GM18507 (cell line): ENCODE data around the gene ADAMTS19.
A peak's percentile ranks its signal among the peaks of the same experiment; 100 is the strongest.

Experiments
- DNase-seq: peaks from one replicate; pipeline ENCODE4 v3.0.0; 2011; ENCODE audit warnings: low read depth; ENCODE audit not compliant: insufficient read length; ENCODE audit errors: extremely low spot score
- FAIRE-seq: peaks from 2 replicates; lab custom pipeline; 2011; peaks lifted over from hg19 to GRCh38; lab: Jason Lieb, UNC

Gene ADAMTS19

DNA sequence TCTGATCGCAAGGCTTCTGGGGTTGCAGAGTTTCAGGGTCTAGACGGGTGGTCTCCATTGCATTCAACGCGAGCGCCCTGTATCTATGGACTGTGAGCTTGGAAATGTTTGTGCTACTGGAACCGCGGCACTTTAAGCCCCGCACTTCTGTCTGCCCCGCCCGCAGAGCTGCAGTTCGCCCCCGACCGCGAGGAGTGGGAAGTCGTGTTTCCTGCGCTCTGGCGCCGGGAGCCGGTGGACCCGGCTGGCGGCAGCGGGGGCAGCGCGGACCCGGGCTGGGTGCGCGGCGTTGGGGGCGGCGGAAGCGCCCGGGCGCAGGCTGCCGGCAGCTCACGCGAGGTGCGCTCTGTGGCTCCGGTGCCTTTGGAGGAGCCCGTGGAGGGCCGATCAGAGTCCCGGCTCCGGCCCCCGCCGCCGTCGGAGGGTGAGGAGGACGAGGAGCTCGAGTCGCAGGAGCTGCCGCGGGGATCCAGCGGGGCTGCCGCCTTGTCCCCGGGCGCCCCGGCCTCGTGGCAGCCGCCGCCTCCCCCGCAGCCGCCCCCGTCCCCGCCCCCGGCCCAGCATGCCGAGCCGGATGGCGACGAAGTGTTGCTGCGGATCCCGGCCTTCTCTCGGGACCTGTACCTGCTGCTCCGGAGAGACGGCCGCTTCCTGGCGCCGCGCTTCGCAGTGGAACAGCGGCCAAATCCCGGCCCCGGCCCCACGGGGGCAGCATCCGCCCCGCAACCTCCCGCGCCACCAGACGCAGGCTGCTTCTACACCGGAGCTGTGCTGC lies 1.0 kb downstream of the ADAMTS19 start:
- DNase-seq (no peak), FAIRE-seq (no peak)

DNA sequence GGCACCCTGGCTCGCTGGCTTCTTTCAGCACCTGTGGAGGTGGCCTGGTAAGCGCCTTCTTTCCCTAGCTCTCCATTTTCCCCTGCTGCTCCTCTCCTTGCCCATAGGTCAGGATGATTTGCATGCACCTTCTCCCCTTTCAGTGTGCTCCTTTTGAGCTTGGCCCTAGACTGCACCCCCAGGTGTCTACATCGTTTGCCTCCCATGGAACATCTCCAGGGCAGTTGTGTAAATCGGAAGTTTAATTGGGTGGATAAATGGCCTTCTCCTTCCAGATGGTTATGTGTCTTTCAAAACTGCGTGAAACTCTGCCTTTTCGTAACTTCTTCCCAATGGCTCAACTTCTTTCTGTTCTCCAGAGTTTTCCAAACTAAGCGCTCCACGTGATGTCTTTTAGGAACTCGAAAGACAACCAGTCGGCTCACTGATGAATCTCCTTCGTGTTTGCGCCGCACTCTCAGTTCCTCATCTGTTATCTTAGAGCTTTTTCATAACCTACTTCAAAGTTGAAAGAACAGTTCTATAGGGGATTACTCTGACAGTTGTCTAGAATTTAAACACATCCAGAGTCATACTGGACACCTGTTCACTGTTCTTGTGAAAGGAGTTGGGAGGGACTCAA lies 1.7 kb downstream of the ADAMTS19 start:
- peak; percentile 18 for FAIRE-seq
- no peak for DNase-seq

DNA sequence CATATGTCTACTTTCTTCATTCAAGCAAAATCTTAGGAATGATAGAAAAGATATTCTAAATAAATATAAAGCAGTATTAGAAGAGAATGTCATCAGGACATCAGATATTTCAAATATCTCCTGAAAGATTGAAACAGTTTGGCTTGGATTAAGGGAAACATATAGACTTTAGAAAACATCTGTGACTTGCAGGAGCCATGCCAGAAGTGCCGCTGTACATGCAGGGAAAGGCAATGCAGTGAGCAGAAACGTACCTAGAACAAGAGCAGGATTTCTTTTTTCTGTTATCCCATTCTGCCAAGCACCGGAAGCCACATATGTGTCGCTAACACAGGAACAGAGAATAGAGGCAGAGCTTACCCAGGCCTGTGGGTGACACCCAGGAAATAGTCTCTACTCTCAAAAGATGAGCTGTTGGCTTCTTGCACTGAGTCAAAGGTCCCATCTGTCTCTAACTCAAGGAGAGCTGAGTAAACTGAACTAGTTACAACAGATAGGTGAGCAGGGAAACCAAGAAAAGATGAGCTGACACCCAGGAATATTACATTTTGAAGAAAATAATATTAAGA lies 5.8 kb downstream of the ADAMTS19 start:
- DNase-seq (no peak), FAIRE-seq (no peak)

DNA sequence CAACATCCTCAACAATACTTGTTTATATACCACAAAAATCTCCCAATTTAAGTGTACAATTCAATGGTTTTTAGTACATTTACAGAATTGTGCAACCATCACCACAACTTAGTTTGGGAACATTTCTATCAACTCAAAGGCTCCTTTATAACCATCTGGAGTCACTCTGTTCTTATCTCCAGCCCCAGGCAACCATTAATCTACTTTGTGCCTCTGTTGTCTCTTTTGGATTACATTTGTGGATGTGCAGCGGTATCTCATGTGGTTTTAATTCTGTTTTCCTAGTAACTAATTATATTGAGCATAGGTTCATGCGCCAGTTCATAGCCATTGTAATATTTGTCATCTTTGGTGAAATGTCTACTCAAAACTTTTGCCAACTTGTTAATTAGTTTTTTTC lies 14.4 kb downstream of the ADAMTS19 start:
- no peak for FAIRE-seq
- no peak for DNase-seq

DNA sequence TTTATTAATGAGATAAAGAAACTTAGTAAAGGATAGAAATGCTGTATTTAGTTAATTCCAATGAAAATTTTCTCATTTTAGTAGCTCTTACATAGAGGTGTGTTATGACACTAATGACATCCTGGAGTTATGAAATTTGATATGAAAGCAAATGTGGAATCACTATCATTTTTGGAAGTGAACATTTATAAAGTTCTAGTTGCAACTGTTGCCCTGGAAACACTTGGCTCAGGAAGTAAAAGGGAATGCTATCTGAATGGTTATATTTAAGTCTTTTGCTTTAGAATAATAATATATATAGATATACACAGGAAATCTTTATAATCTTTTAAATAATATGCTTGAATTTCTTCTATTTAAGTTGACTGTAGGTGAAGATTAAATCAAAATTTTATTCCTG lies 16.7 kb downstream of the ADAMTS19 start:
- FAIRE-seq (no peak), DNase-seq (no peak)

DNA sequence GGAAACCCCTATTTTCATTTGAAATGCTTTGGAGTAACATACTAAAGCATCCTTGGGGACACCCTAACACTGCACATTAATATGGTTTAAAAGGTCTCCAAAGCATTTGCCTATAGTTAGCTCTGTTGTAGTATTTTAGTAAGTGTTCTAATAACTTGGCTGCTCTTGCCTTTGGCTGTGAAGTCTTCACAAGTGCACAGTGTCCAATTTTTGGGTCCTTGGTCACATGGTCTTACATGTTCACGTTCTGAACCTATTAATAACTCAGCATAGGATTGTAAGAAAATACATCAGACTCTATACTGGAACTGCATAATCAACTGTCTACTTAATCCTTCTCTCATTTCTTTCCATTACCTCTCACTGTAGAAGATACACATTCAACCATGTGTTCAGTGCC lies 17.4 kb downstream of the ADAMTS19 start:
- FAIRE-seq (no peak), DNase-seq (no peak)

DNA sequence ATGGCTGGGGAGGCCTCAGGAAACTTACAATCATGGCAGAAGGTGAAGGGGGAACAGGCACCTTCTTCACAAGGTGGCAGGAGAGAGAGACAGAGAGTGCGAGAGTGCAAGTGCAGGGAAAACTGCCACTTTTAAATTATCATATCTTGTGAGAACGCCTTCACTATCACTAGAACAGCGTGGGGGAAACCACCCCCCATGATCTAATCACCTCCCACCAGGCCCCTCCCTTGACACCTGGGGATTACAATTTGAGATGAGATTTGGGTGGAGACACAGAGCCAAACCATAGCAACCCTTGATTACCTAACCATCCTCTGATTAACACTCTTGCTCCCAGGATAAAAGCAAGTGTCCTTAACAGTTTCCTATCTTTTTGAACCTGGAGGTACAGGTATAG lies 21.1 kb downstream of the ADAMTS19 start:
- FAIRE-seq (no peak), DNase-seq (no peak)

DNA sequence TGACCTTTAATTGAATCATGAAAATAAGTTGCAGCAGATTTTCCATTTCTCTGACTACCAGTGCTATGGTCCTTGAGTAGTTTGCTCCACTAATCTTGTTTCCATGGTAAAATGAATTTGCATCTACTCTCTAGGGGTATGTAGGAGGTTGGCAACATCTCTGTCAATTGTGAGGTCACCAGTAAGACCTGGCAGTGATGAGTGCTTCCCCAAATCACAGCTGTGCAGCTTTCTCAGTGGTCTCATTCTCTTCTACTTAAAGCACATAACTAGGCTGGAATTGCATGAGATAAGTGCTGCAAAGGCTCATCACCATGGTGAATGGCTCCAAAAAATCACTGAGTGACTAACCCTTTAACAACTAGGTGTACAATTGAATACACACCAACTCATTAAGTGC lies 36.3 kb downstream of the ADAMTS19 start:
- no peak for DNase-seq

DNA sequence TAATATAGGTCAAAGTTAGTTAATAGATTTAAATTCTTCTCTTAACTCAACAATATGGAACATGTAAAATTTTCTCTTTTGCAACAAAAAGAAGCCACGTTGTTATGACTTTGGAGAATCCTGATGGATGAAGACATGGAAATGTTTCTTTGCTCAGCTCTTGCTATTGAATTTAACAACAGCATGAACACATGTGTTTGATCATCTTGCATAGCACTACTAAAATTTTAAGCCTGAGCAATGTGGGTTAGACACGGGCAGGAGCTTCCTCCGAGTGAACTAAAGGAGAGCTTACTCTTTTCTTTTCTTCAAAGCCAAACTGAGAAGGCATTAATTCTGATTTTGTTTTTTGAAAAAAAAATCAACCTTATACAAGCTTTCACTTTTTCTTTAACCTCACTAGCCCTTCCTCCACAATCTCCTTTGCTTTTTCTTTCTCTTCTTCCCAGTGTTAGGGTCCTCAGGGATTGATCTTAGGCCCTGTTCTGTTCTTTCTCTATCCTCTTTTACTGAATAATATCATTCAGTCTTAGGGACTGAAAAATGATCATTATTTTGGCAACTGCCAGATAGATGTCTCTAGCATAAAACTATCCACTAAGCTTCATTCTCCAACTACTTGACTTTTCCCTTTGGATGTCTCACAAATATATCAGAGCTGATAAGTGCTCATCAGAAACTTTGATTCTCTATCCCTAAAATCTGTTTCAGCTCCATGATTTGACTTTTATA lies 36.9 kb downstream of the ADAMTS19 start:
- DNase-seq (no peak), FAIRE-seq (no peak)

More for the DNA sequence above, 36.3 kb downstream of the ADAMTS19 start:
- FAIRE-seq, result no peak

DNA sequence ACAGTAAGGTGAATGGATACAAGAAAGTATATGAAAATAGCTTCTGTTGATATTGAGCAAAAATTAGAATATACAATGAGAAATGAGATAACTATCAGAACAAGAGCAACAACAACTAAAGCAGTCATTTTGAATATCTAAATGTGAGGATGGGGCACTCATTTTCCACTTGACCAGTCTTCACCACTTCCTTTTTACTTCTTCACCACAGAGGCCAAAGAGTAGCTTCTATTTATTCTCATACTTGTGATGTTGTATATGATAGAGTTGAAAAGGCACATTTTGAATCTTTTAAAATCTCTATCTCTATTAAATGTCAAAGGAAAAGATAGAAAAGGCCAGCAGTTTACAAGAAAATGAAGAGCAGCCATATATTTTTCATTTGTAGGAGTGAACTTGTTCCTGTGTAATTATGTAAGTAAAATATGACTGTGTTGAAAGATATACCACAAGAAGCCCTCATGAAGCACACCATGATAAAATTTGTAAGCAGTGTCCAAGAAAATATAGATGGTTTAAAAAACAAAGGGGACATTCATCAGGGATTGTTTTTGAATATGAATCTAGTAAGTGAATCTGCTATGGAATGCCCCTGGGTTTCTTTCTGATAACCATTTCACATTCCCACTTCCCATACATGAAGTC lies 39.2 kb downstream of the ADAMTS19 start:
- no peak for FAIRE-seq
- no peak for DNase-seq

DNA sequence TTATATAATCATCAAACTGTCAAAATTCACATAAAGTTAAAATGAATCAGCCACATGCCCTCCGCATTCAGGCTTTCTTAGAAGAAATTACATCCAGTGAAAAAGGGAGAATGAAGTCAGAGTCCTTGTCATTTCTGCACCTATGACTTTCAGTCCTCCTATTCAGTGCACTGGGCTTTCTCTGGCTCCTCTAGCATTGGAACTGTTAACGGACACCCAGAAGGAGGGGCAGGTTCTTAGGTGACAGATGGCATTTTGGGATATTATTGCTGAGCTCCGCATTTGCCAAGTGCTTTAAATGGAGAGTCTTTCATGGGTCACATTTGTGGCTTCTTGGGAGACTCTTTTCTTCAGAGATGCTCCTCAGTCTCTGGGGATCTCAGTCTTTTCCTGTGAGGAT lies 40.0 kb downstream of the ADAMTS19 start:
- no peak for FAIRE-seq

DNA sequence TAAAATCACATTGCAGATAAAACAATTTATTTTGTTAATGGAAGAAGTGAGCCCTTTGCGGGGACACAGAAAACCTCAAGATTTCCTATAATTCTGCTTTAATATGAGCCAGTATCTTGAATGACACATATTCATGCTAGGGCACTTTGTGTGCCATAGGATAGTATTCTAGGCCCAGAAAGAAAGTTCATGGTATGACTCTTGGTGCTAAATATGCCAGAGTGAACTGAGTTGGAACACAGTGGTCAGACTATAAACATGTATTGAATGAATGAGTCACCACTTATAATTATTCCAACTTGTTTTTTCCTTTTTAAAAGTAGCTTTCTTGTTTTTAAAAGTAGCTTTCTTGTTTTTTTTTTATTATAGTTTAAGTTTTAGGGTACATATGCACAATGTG lies 46.0 kb downstream of the ADAMTS19 start:
- FAIRE-seq (no peak), DNase-seq (no peak)

More for the DNA sequence above, 40.0 kb downstream of the ADAMTS19 start:
- DNase-seq, result no peak

DNA sequence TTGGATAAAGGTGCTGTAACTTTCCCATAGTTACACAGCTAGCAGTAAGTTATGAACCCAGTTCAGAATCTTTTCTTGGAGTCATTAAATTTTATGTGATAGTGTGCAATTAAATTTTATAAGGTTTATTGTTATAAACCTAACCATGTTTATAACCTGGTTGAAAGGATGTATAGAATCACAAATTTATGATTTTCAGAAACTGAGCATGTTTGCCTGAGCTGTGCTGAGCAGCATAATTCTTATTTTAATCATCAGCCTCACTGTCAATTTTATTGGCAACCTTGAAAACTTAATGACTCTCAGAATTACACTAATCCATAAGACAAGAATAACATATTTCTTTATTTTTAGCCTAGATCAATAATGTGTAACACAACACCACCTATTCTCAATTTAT lies 46.9 kb downstream of the ADAMTS19 start:
- DNase-seq, result no peak
- no peak for FAIRE-seq

DNA sequence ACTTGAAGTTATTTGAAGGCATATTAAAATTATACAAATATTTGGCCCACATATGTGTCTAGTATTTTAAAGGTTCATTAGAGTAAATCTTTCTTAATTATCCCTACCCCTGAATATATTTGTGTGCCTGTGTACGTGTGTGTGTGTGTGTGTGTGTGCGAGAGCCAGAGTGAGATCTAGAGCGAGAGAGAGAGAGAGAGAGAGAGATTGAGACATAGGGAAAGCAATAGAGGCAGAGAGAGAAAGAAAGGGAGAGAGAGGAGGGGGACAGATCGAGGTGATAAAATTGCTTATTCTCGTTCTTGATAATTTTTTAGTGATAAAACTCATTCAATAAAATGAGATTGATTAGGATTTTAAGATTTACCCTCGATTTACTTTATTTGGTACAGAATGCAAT lies 47.4 kb downstream of the ADAMTS19 start:
- FAIRE-seq (no peak), DNase-seq (no peak)

DNA sequence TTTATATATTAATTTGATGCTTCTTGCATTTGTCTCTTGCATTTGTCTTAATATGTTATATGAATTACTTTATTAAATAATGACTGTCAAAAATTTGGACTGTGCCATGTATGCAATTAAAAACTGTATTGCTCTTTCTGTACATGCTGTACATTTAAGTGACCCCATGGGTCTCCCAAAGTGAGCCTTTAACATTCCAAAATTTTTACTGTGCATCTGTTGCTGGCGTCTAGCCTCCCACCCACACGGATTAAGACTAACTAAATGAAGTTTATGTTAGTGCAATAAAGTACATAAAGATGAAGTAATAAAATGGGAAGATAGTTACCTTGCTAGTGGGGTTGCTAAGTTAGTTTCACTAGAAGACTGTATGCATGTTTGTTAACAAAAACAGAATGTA lies 48.5 kb downstream of the ADAMTS19 start:
- FAIRE-seq, result no peak
- no peak for DNase-seq

DNA sequence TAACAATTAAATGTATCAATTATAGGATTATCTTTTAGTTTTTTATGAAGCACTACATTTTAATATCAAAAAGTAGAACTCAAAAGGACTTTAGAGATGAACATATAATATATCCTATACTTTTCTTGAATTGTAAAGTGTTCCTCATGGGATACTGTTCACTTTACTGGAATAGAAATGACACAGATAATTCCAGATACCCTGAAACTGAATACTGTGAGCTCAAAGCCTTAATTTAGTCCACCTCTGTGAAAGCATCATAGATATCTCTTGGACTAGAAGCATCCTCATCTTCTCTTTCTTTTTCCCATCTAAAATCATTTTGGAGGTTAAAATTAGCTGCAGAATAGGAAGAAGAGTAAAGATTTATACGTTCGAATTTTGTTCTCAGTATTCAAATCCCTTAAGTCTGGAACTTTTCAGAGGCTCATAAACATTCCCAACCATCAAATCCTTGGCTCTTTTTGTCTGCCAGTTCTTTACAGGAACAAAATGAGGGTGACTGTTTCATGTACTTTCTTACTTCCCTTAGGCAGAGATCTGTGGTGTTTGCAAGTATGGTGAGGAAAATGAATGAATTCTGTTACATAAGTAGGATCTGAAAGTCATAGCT lies 49.4 kb downstream of the ADAMTS19 start:
- FAIRE-seq (no peak), DNase-seq (no peak)

DNA sequence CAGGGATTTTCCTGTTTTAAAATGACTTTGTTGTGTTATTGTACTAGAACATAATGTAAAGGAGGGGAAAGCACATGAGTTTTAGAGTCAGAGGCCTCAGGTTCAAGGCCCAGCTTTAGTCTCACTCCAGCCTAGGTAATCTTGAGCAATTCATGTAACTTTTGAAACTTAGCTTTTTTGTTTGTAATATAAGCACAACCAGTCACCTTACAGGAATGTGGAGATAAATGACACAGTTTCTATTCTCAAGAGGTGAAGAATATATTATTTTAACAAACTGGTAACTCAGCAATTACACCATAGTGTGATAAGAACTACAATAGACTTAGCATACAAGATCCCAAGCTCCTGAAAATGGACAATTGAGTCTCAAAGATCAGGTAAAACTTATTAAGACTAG lies 51.2 kb downstream of the ADAMTS19 start:
- DNase-seq (no peak), FAIRE-seq (no peak)

DNA sequence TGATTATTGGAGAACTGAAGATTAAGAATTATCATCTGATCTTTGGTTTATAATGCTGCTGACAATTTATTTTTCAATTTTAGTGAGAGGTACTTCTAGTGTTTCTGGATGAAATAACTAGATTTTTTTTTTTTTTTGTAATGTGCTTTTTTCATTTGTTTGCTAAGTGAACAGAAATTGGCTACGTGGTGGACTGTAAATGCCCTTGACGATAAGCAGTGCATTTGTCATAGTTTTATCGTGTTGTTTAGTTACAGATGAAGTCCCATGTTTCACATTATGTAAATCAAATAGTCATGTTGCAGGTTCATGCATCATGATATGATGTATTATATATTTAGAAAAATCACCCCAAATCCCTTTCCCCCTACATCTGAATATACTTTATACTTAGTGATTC lies 81.0 kb downstream of the ADAMTS19 start:
- FAIRE-seq (no peak), DNase-seq (no peak)

DNA sequence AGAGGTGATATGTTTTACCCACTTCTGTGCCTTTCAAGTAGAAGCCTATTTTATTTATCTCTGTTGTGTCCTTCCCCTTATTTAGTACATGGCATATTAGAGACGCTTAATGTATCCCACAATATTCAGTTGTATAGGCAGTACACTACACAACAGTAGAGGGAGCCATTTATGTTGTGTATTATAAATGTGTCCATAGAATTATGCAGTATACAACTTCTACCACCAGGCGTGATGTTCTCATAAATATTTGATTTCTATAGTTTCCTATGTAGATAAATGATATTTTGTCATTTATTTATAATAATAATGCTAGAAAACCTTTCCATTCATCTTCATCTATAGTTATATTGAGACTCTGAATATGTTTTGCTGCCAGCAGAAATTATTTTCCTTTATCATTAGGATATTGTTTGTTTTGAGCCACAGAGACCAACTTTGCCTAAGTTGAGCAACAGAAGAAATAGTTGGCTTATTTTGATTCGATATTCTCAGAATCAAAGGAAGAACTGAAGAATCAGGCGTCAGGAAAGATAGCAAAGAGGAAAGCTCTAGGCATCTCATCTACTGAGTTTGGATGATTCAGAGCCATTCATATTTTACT lies 81.7 kb downstream of the ADAMTS19 start:
- DNase-seq, result no peak
- FAIRE-seq, result no peak
